Astrocyte (in vitro differentiated cells and primary cell): Measurements from ENCODE around the gene JMJD8. TPM values are rescaled to one million over a fixed set of nuclear protein-coding genes. Genes with fewer than 3 reads are reported as not detected.

Experiments used
- DNase-seq: peaks from one replicate; pipeline ENCODE4 v3.0.0-alpha.2; 2010; ENCODE audit warnings: low read depth
- FAIRE-seq: peaks from 2 replicates; lab custom pipeline; 2011; peaks lifted over from hg19 to GRCh38; lab: Jason Lieb, UNC
- H2AFZ ChIP-seq: 2 replicates; pipeline ENCODE4 v1.6.0; 2012; ENCODE audit warnings: low read depth, low read length, inconsistent platforms
- H3K27ac ChIP-seq: 2 replicates; pipeline ENCODE4 v1.5.1; 2011; ENCODE audit warnings: low read depth, low read length, inconsistent platforms
- H3K27me3 ChIP-seq: 2 replicates; pipeline ENCODE4 v1.6.0; 2011; ENCODE audit warnings: low read length, inconsistent platforms; ENCODE audit not compliant: insufficient read depth
- H3K36me3 ChIP-seq: 2 replicates; pipeline ENCODE4 v1.5.1; 2011; ENCODE audit warnings: low read length, inconsistent platforms; ENCODE audit not compliant: insufficient read depth
- H3K4me1 ChIP-seq: 2 replicates; pipeline ENCODE4 v1.5.1; 2011; ENCODE audit warnings: low read length, inconsistent platforms; ENCODE audit not compliant: insufficient read depth
- H3K4me2 ChIP-seq: 2 replicates; pipeline ENCODE4 v1.6.0; 2012; ENCODE audit warnings: low read length, inconsistent platforms
- H3K4me3 ChIP-seq: 2 replicates; pipeline ENCODE4 v1.5.1; 2011; ENCODE audit warnings: low read depth, mild to moderate bottlenecking, low read length, inconsistent platforms; ENCODE audit not compliant: insufficient read depth
- H3K79me2 ChIP-seq: 2 replicates; pipeline ENCODE4 v1.6.0; 2012; ENCODE audit warnings: mild to moderate bottlenecking, low read length, inconsistent platforms; ENCODE audit not compliant: insufficient read depth
- H3K9ac ChIP-seq: 2 replicates; pipeline ENCODE4 v1.6.0; 2012; ENCODE audit warnings: mild to moderate bottlenecking, low read length, inconsistent platforms
- H3K9me3 ChIP-seq: 2 replicates; pipeline ENCODE4 v1.5.1; 2012; ENCODE audit warnings: low read depth, mild to moderate bottlenecking, low read length, inconsistent platforms; ENCODE audit not compliant: insufficient read depth
- H4K20me1 ChIP-seq: 2 replicates; pipeline ENCODE4 v1.6.0; 2012; ENCODE audit warnings: low read length, inconsistent platforms; ENCODE audit not compliant: insufficient read depth
- H3K27ac Mint-ChIP-seq: one replicate; pipeline ENCODE4 v1.8.0; 2021; ENCODE audit warnings: mild to moderate bottlenecking, mixed read lengths; ENCODE audit not compliant: unreplicated experiment
- H3K27me3 Mint-ChIP-seq: one replicate; pipeline ENCODE4 v1.8.0; 2021; ENCODE audit warnings: low read depth, mixed read lengths; ENCODE audit not compliant: unreplicated experiment
- H3K36me3 Mint-ChIP-seq: one replicate; pipeline ENCODE4 v1.8.0; 2021; ENCODE audit warnings: low read depth, mixed read lengths; ENCODE audit not compliant: unreplicated experiment
- H3K4me1 Mint-ChIP-seq: one replicate; pipeline ENCODE4 v1.8.0; 2021; ENCODE audit warnings: low read depth, mixed read lengths; ENCODE audit not compliant: unreplicated experiment
- H3K4me3 Mint-ChIP-seq: one replicate; pipeline ENCODE4 v1.8.0; 2021; ENCODE audit warnings: mild to moderate bottlenecking, moderate library complexity, mixed read lengths; ENCODE audit not compliant: unreplicated experiment
- H3K9me3 Mint-ChIP-seq: one replicate; pipeline ENCODE4 v1.8.0; 2021; ENCODE audit warnings: mild to moderate bottlenecking, mixed read lengths; ENCODE audit not compliant: unreplicated experiment
- EZH2 ChIP-seq: IDR thresholded peaks from 2 replicates; pipeline ENCODE4 v1.6.1; 2012; ENCODE audit warnings: mild to moderate bottlenecking, low read length, inconsistent platforms; ENCODE audit not compliant: insufficient read depth
- total RNA-seq: library from RNA; stranded (reverse); gene quantifications from 2 replicates; pipeline ENCODE4 v1.2.1, GENCODE V29; 2021
- TF ChIP-seq, protein P1 (sequence below): IDR thresholded peaks from 2 replicates; pipeline ENCODE4 v1.5.1; 2011; ENCODE audit warnings: low read depth, mild to moderate bottlenecking, inconsistent platforms, low read length, moderate library complexity; ENCODE audit not compliant: insufficient read depth

Gene JMJD8
- total RNA-seq, 1 donor from 2014 or later = 26.8 TPM

DNA sequence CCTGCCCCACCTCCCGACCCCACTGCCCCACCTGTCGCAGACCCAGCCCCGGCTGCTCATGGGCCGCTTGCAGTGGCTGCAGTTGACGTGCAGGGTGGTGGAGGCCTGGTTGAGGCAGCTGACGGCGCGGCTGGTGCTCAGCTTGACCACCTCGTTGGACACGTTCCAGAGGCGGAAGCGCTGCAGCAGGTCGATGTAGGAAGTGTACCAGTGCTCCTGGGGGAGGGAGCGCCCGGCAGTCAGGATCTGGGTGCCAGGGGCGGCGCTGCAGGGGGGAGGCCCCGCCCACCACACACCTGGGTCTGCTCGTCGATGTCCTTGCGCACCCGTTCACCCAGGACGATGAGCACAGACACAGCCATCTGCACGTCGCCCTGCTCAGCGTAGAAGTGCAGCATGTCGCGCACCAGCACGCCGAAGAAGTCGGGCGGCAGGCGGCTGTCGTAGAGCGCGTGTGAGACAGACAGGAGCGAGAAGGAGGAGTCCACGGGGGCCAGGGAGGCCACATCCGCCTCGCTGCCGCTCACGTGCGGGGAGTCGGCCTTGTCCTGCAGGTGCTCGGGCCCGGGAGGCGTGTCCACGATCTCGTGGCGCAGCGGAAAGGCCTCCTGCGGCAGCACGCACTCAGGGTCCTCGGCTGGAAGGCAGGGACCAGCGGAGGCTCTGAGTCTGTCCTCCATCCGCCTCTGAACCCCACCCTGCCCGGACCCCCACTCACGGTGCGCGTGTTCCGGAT is 995 bp upstream of the JMJD8 start:
- Histone ChIP-seq H2AFZ (no peak overlapping the region), H3K36me3 (peaks cover 3% of the 10 kb centered on the region), H3K4me2 (no peak overlapping the region), H4K20me1 (peaks cover 31% of the 10 kb centered on the region), H3K27ac (no peak overlapping the region), H3K4me3 (no peak overlapping the region), H3K79me2 (peaks cover 78% of the 10 kb centered on the region), H3K9me3 (no peaks in the 10 kb centered on the region), H3K4me1 (peaks cover 34% of the 10 kb centered on the region), H3K9ac (no peak overlapping the region), H3K27me3 (no peaks in the 10 kb centered on the region)
- no peak for TF ChIP-seq EZH2
- TF ChIP-seq, protein P1, sequence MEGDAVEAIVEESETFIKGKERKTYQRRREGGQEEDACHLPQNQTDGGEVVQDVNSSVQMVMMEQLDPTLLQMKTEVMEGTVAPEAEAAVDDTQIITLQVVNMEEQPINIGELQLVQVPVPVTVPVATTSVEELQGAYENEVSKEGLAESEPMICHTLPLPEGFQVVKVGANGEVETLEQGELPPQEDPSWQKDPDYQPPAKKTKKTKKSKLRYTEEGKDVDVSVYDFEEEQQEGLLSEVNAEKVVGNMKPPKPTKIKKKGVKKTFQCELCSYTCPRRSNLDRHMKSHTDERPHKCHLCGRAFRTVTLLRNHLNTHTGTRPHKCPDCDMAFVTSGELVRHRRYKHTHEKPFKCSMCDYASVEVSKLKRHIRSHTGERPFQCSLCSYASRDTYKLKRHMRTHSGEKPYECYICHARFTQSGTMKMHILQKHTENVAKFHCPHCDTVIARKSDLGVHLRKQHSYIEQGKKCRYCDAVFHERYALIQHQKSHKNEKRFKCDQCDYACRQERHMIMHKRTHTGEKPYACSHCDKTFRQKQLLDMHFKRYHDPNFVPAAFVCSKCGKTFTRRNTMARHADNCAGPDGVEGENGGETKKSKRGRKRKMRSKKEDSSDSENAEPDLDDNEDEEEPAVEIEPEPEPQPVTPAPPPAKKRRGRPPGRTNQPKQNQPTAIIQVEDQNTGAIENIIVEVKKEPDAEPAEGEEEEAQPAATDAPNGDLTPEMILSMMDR = no peak
- no peak overlapping the region for H3K4me3 Mint-ChIP-seq
- peaks cover 13% of the 10 kb centered on the region for H3K4me1 Mint-ChIP-seq
- H3K36me3 Mint-ChIP-seq = peaks cover 10% of the 10 kb centered on the region
- no peak for DNase-seq
- no peaks in the 10 kb centered on the region for H3K27me3 Mint-ChIP-seq
- H3K27ac Mint-ChIP-seq = no peak overlapping the region
- no peaks in the 10 kb centered on the region for H3K9me3 Mint-ChIP-seq
- FAIRE-seq = no peak

DNA sequence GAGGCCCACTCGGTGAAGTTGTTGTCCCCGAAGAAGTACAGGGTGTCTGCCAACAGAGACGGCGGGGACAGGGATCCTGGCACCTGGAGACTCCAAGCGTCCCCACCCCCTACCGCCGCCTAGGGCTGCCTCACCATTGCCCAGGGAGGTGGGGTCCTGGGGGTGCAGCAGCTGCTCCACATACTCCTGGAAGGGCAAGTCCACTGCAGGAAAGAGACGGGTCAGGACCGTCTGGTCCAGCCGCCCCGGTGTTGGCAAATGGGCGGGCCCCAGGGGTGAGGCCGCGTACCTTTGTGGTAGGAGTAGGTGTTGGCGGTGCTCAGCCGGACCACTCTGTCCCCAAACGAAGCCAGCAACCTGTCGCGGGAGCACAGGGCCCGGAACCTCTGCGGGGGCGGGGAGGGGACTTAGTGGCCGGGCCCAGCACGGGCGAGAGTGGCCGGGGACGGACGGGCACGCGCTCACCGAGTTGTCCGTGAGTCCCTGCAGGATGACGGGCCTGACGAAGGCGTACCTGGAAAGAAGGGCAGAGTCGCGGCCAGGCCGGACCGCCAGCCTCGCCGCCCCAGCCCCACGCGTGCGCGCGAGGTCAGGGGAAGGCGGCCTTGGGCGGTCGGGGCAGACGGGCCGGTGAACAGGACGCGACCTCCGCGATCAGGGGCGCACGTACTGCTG is 601 bp downstream of the JMJD8 start:
- no peak for FAIRE-seq
- Histone ChIP-seq H3K27me3 (no peaks in the 10 kb centered on the region), H3K36me3 (peaks cover 3% of the 10 kb centered on the region), H4K20me1 (peaks cover 31% of the 10 kb centered on the region), H3K4me1 (peaks cover 32% of the 10 kb centered on the region), H3K9me3 (no peaks in the 10 kb centered on the region), H3K79me2 (peaks cover 64% of the 10 kb centered on the region), H3K9ac (peak overlapping the region; percentile 65), H3K27ac (peak overlapping the region; percentile 50), H3K4me3 (peak overlapping the region; percentile 57), H2AFZ (no peak overlapping the region), H3K4me2 (peak overlapping the region; percentile 88)
- TF ChIP-seq, protein P1 = no peak
- no peak for TF ChIP-seq EZH2
- Mint-ChIP-seq H3K27ac (peak overlapping the region; percentile 47), H3K27me3 (no peaks in the 10 kb centered on the region), H3K4me1 (peaks cover 13% of the 10 kb centered on the region), H3K9me3 (no peaks in the 10 kb centered on the region), H3K36me3 (peaks cover 10% of the 10 kb centered on the region), H3K4me3 (peak overlapping the region; percentile 78)
- DNase-seq = no peak
